IPS-15b (cell line): Measurements from ENCODE around the gene CDH23.

Experiments used
- H3K27me3 ChIP-seq: one replicate; pipeline ENCODE4 v1.6.1; 2013; ENCODE audit warnings: low read length; ENCODE audit not compliant: control insufficient read depth, insufficient read depth
- H3K36me3 ChIP-seq: one replicate; pipeline ENCODE4 v1.6.1; 2013; ENCODE audit warnings: low read length; ENCODE audit not compliant: control insufficient read depth, insufficient read depth
- H3K4me1 ChIP-seq: one replicate; pipeline ENCODE4 v1.6.1; 2013; ENCODE audit warnings: mild to moderate bottlenecking, low read length; ENCODE audit not compliant: control insufficient read depth, insufficient read depth
- H3K4me3 ChIP-seq: one replicate; pipeline ENCODE4 v1.5.1; 2013; ENCODE audit warnings: low read depth, low read length
- H3K9ac ChIP-seq: one replicate; pipeline ENCODE4 v1.6.1; 2013; ENCODE audit warnings: low read depth, mild to moderate bottlenecking, low read length
- H3K9me3 ChIP-seq: one replicate; pipeline ENCODE4 v1.6.1; 2013; ENCODE audit warnings: mild to moderate bottlenecking, low read length; ENCODE audit not compliant: control insufficient read depth, insufficient read depth

CDH23 gene

GRCh38 chr10:71555087-71555723 lies 158.5 kb downstream of the CDH23 start:
- Histone ChIP-seq H3K4me3 (no peak overlapping the region), H3K9me3 (no peaks in the 10 kb centered on the region), H3K36me3 (no peaks in the 10 kb centered on the region), H3K9ac (no peak overlapping the region), H3K27me3 (no peaks in the 10 kb centered on the region), H3K4me1 (no peaks in the 10 kb centered on the region)

GRCh38 chr10:71555724-71556119 lies 159.0 kb downstream of the CDH23 start:
- Histone ChIP-seq H3K4me1 (no peaks in the 10 kb centered on the region), H3K27me3 (no peaks in the 10 kb centered on the region), H3K9ac (no peak overlapping the region), H3K9me3 (no peaks in the 10 kb centered on the region), H3K36me3 (no peaks in the 10 kb centered on the region), H3K4me3 (no peak overlapping the region)

DNA sequence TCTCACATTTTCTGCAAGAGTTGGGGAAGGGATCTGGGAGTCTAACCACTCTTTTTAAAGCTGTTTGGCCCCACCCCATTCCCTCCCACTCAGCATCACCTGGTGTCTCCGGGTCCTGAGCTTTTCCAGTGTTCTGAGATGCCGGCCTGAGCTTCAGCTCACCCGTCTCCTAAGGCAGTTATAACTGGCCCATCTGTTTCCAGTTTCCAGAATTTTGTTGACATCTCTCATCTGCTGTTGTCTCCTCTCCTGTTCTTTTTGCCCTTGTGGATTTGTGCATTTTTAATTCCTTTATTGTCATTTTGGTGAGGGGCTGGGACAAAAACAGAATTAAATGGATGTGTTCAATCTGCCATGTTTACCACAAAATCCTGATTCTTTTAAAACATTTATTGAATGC lies 162.3 kb downstream of the CDH23 start:
- H3K27me3 ChIP-seq = no peaks in the 10 kb centered on the region
- H3K4me1 ChIP-seq = no peaks in the 10 kb centered on the region
- no peak overlapping the region for H3K9ac ChIP-seq

DNA sequence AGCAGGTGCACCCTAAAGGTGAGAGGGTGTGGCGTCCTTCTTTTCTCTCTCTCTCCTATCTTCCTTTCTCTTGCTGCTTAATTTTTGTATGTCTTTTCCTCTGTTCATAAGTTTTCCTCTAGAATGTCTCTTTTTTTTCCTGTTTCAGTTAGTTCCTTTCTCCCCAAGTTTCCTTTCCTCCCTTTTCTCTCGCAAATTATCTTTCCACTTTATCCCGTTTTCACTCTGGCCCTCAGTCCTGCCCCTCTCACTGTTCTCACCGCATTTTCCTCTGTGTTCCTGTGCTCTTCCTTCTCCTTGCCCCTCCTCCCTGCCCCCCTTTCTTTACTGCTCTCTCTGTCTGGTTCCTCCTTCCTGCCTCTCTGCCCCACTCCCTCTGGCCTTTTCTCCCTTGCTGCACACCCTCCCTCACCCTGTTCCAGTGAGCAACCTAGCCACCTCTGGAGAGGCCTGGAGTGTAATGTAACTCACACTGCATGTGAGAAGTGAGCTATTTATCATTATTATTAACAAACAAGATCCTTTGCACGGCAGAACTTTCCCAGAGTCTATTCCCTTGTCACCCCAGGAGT lies 164.4 kb downstream of the CDH23 start:
- Histone ChIP-seq H3K27me3 (no peaks in the 10 kb centered on the region), H3K4me1 (no peaks in the 10 kb centered on the region), H3K9me3 (no peaks in the 10 kb centered on the region), H3K4me3 (no peak overlapping the region), H3K9ac (no peak overlapping the region), H3K36me3 (no peaks in the 10 kb centered on the region)

More for the DNA sequence above, 162.3 kb downstream of the CDH23 start:
- no peaks in the 10 kb centered on the region for H3K36me3 ChIP-seq
- no peaks in the 10 kb centered on the region for H3K9me3 ChIP-seq
- no peak overlapping the region for H3K4me3 ChIP-seq

DNA sequence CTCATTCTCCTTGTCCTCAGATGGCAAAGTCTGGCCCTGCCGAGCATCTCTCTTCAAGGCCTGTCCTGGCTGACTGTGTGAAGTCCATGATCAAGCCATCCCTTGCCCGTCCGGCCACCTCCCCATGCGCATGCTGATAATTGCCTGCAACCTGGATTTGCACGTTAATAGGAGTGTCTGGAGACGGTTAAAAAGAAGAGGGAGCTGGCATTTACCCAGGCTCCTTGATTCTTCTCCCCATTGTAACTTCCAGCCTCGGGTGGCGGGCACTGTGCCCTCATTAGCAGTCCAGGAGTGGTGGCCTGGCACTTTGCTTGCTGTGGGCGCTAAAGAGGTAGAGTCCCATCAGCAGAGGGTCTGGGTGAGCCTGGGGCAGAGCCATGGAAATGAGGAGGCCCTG lies 165.5 kb downstream of the CDH23 start:
- Histone ChIP-seq H3K9ac (no peak overlapping the region), H3K4me3 (no peak overlapping the region), H3K27me3 (no peaks in the 10 kb centered on the region), H3K9me3 (no peaks in the 10 kb centered on the region), H3K4me1 (no peaks in the 10 kb centered on the region), H3K36me3 (no peaks in the 10 kb centered on the region)

DNA sequence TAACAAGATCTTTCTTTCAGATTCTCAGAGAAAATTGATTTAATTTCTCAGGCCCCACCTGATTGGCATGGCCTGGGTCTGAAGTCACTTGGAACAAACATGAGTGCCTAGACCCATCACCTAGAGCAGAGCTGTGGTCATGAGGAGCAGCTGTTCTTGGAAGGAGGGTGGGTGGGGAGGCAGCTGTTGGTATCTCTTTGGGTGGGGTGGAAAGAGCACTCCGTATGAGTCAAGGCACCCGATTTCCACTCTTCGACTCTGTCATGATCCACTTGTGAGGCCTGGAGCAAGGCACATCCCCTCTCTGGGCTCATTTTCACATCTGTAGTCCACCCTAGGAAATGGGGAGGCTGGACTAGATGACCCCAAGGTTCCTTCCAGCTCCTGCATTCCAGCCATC lies 166.2 kb downstream of the CDH23 start:
- Histone ChIP-seq H3K27me3 (no peaks in the 10 kb centered on the region), H3K4me1 (no peaks in the 10 kb centered on the region), H3K9me3 (no peaks in the 10 kb centered on the region), H3K4me3 (no peak overlapping the region), H3K36me3 (no peaks in the 10 kb centered on the region), H3K9ac (no peak overlapping the region)

GRCh38 chr10:71564194-71564820 lies 167.6 kb downstream of the CDH23 start:
- no peaks in the 10 kb centered on the region for H3K4me1 ChIP-seq
- H3K36me3 ChIP-seq = no peaks in the 10 kb centered on the region
- H3K9ac ChIP-seq = no peak overlapping the region
- no peak overlapping the region for H3K4me3 ChIP-seq
- H3K9me3 ChIP-seq = no peaks in the 10 kb centered on the region
- H3K27me3 ChIP-seq = no peaks in the 10 kb centered on the region

DNA sequence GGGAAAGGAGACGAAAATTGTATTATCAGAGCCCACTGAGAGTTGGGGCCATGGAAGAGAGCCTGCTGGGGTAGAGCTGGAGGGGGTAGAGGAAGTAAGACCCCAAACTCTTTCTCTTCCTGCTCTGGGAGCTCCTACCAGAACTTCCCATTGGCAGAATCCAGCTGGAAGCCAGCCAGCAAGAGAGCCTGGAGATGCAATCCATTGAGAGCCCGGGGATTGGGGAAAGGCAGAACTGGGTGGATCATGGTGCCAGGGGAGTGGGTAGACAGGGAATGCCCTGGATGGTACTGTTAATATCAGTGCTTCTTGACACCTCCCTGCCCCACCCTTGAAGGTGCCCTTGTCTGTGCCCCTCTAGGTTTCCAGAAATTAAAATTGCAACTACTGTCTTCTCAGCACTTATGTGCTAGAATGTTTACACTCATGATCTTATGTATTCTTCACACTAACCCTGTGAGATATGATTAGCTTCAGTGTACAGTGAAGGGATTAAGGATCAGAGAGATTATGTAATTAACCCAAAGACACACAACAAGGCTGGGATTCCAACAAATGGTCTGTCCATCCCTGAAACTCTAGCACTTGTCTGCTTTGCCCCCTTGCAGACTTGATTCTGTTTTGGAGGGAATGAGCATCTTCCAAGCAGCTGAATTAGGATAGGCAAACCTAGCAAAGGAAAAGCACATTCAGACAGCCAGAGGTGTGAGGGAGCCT lies 168.7 kb downstream of the CDH23 start:
- no peak overlapping the region for H3K4me3 ChIP-seq
- H3K9ac ChIP-seq = no peak overlapping the region
- no peaks in the 10 kb centered on the region for H3K4me1 ChIP-seq
- H3K9me3 ChIP-seq = no peaks in the 10 kb centered on the region
- no peaks in the 10 kb centered on the region for H3K27me3 ChIP-seq
- H3K36me3 ChIP-seq = no peaks in the 10 kb centered on the region

- Histone ChIP-seq H3K27me3 (no peaks in the 10 kb centered on the region), H3K36me3 (no peaks in the 10 kb centered on the region), H3K9ac (no peak overlapping the region)
Observed at GRCh38 chr10:71567006-71567405, 170.3 kb downstream of the CDH23 start.

DNA sequence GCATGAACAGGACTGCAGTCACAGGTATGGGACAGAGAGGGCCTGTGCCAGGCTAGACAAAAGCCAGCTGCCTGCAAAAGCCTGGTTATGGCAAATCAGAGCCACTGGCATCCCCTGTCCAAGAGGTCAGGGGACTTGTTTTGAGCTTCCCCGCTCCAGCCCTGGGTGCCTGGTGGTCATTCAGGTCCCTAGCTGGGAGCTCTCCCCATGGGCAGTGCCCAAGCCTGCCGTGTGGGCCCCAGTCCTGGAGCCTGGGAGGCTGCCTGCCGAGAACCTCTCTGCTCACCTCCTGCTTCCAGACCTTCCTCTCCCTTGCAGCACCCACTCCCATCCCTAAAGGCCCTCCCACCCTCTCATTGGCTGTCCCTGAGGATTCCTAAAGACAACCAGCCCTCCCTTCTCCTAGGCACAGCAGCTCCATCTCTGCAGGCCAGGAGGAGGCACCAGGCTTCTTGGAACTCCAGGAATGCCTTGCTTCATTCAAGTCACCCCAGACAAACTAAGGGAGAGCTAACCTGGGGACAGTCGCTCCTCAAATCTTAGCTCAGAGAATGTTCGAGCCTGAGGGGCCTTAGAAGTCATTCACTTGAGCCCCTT lies 172.3 kb downstream of the CDH23 start:
- Histone ChIP-seq H3K27me3 (no peaks in the 10 kb centered on the region), H3K4me1 (no peaks in the 10 kb centered on the region), H3K36me3 (no peaks in the 10 kb centered on the region), H3K9me3 (no peaks in the 10 kb centered on the region), H3K4me3 (no peak overlapping the region), H3K9ac (no peak overlapping the region)

More at GRCh38 chr10:71567006-71567405, 170.3 kb downstream of the CDH23 start:
- Histone ChIP-seq H3K4me1 (no peaks in the 10 kb centered on the region), H3K9me3 (no peaks in the 10 kb centered on the region), H3K4me3 (no peak overlapping the region)

- Histone ChIP-seq H3K4me3 (no peak overlapping the region), H3K4me1 (peaks cover 2% of the 10 kb centered on the region), H3K9me3 (no peaks in the 10 kb centered on the region), H3K9ac (peak overlapping the region; percentile 9), H3K27me3 (no peaks in the 10 kb centered on the region), H3K36me3 (no peaks in the 10 kb centered on the region)
Observed at GRCh38 chr10:71569775-71570588, 173.3 kb downstream of the CDH23 start.
